Gastroesophageal sphincter (tissue), 4 donors: ENCODE measurements around the gene TSHZ2. TPM values are rescaled to one million over a fixed set of nuclear protein-coding genes. Genes with fewer than 3 reads are reported as not detected.

ENCODE experiments used
- ATAC-seq: fragments of 150-250 bp; one replicate; pipeline ENCODE4 v1.9.1; 2016; ENCODE audit warnings: mild to moderate bottlenecking, moderate library complexity
- H3K27ac ChIP-seq, 4 donors: fragments of 200-600 bp; sonication (generic) in 3 of 4; 1 replicate in 3 of 4; 2 replicates in 1 of 4; pipeline ENCODE4 v1.5.1; 2016 to 2019
- H3K27me3 ChIP-seq: fragments of 200-600 bp; sonication (generic); one replicate; pipeline ENCODE4 v1.5.1; 2019
- H3K36me3 ChIP-seq, 2 donors: fragments of 200-600 bp; sonication (generic); one replicate each; pipeline ENCODE4 v1.5.1; 2019; ENCODE audit warnings: control low read depth in 1 of 2
- H3K4me1 ChIP-seq, 3 donors: fragments of 200-600 bp; sonication (generic); 1 replicate in 2 of 3; 2 replicates in 1 of 3; pipeline ENCODE4 v1.5.1; 2016 to 2019; ENCODE audit warnings: control low read depth in 2 of 3
- H3K4me3 ChIP-seq, 2 donors: fragments of 200-600 bp; sonication (generic); one replicate each; pipeline ENCODE4 v1.5.1; 2019; ENCODE audit warnings: mild to moderate bottlenecking in 1 of 2, moderate library complexity in 1 of 2
- H3K9me3 ChIP-seq, 3 donors: fragments of 200-600 bp; sonication (generic); one replicate each; pipeline ENCODE4 v1.5.1; 2017 to 2019; ENCODE audit warnings: control low read depth in 2 of 3
- CTCF ChIP-seq, 4 experiments: fragments of 200-600 bp in 2 of 4; fragments of 450-650 bp in 2 of 4; sonication (generic) in 1 of 4; IDR thresholded peaks; one replicate each; pipeline ENCODE4 v1.5.1; 2017 to 2019; ENCODE audit warnings: antibody characterized with exemption in 4 of 4, mild to moderate bottlenecking in 2 of 4, moderate library complexity in 2 of 4
- EP300 ChIP-seq: sonication (generic); formaldehyde crosslinking; IDR thresholded peaks from one replicate; pipeline ENCODE4 v1.6.1; 2017; ENCODE audit warnings: antibody characterized with exemption, mild to moderate bottlenecking
- POLR2A ChIP-seq, 2 donors: fragments of 450-650 bp; IDR thresholded peaks; one replicate each; pipeline ENCODE4 v1.6.1; 2017; ENCODE audit warnings: antibody characterized with exemption in 2 of 2, mild to moderate bottlenecking in 2 of 2, moderate library complexity in 1 of 2
- POLR2AphosphoS5 ChIP-seq: sonication (generic); formaldehyde crosslinking; IDR thresholded peaks from one replicate; pipeline ENCODE4 v1.6.1; 2017; ENCODE audit warnings: antibody characterized with exemption
- WGBS, 2 donors: methylation state at CpG; one replicate each; pipeline ENCODE4 v1.1.5; 2018; ENCODE audit warnings: low coverage in 1 of 2; 5-methylcytosine and 5-hydroxymethylcytosine counted together
- total RNA-seq, 4 donors: library from RNA; depleted of rRNA; stranded (reverse); fragments of >200 nt; gene quantifications; one replicate each; pipeline ENCODE4 v1.1.0, GENCODE V29; 2016

Gene TSHZ2
- total RNA-seq, 4 donors from 2014 or later, result 9.9 to 21.3 (median 12.2) TPM

- H3K27me3 ChIP-seq, result no peaks in the 10 kb centered on the region
- TF ChIP-seq CTCF (IDR thresholded peaks at IDR 0.05) (no peak), POLR2A (IDR thresholded peaks at IDR 0.05) (no peak)
- ATAC-seq, result no peak
- no peak overlapping the region for H3K4me3 ChIP-seq
- H3K4me1 ChIP-seq, result peaks cover 0 to 13% (median 9%) of the 10 kb centered on the region in 3 donors
- H3K9me3 ChIP-seq, result no peaks in the 10 kb centered on the region
- peak overlapping the region in 1 of 4 donors; percentile 33 for H3K27ac ChIP-seq
- no peaks in the 10 kb centered on the region for H3K36me3 ChIP-seq
- 35 to 41% methylated on average over 6 of the region's 6 CpGs for WGBS, 2 donors
Measured at GRCh38 chr20:53079261-53079691, 107.1 kb downstream of the TSHZ2 start.

DNA sequence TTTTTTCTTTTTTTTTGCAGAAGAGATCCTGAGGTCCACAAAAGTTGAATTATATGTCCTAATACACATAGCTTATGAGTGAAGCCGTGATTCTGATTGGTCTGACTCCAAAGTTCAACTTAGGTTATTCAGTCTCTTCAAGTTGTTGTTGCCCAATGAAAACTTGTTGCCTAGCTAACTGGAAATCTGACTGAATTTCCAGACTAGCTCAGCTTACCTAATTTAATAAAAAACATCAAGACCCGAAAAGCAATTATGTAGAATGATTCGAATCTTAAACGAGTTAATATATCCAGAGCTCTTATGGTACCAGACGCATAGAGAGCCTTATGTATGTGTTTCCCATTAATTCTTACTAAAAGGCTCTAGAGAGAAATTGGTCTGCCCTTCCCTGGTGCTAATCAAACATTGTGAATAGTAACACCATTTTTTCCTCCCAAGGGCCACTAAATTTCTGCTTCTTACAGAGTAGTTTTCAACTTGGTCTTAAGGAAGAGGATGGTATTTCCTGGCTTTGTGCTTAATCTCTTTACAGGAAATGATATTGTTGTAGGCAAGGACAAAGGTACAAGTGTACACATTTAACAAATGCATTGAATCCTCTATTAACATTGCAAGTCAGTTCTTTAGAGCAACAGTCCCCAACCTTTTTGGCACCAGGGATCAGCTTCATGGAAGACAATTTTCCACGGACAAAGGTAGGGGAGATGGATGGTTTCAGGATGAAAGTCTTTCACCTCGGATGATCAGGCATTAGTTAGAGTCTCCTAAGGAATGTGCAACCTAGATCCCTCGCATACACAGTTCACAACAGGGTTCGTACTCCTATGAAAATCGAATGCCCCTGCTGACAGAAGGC is 107.9 kb downstream of the TSHZ2 start:
- TF ChIP-seq POLR2AphosphoS5, result no peak
- TF ChIP-seq EP300, result no peak
- no peak for TF ChIP-seq POLR2A (IDR thresholded peaks at IDR 0.05)
- no peak for TF ChIP-seq CTCF (IDR thresholded peaks at IDR 0.05)
- H3K27me3 ChIP-seq, result no peaks in the 10 kb centered on the region
- H3K36me3 ChIP-seq, result no peaks in the 10 kb centered on the region
- WGBS, 2 donors, result 82 to 91% methylated on average over 10 of the region's 10 CpGs
- no peaks in the 10 kb centered on the region for H3K9me3 ChIP-seq
- no peak for ATAC-seq
- H3K27ac ChIP-seq, result peak overlapping the region in 2 of 4 donors; percentile 35 to 50
- H3K4me1 ChIP-seq, result peaks cover 0 to 13% (median 9%) of the 10 kb centered on the region in 3 donors
- no peak overlapping the region for H3K4me3 ChIP-seq

- 78 to 97% methylated on average over 2 to 9 of the region's 9 CpGs for WGBS, 2 donors
- no peak for ATAC-seq
- no peaks in the 10 kb centered on the region for H3K36me3 ChIP-seq
- peak overlapping the region in 2 of 4 donors; percentile 35 to 48 for H3K27ac ChIP-seq
- TF ChIP-seq POLR2A (IDR thresholded peaks at IDR 0.05), result no peak
- no peak for TF ChIP-seq POLR2AphosphoS5
- TF ChIP-seq CTCF (IDR thresholded peaks at IDR 0.05), result no peak
- TF ChIP-seq EP300, result no peak
- H3K9me3 ChIP-seq, result no peaks in the 10 kb centered on the region
- no peak overlapping the region for H3K4me3 ChIP-seq
- H3K4me1 ChIP-seq, result peaks cover 0 to 13% (median 6%) of the 10 kb centered on the region in 3 donors
- no peaks in the 10 kb centered on the region for H3K27me3 ChIP-seq
Measured at GRCh38 chr20:53080687-53080962, 108.5 kb downstream of the TSHZ2 start.

DNA sequence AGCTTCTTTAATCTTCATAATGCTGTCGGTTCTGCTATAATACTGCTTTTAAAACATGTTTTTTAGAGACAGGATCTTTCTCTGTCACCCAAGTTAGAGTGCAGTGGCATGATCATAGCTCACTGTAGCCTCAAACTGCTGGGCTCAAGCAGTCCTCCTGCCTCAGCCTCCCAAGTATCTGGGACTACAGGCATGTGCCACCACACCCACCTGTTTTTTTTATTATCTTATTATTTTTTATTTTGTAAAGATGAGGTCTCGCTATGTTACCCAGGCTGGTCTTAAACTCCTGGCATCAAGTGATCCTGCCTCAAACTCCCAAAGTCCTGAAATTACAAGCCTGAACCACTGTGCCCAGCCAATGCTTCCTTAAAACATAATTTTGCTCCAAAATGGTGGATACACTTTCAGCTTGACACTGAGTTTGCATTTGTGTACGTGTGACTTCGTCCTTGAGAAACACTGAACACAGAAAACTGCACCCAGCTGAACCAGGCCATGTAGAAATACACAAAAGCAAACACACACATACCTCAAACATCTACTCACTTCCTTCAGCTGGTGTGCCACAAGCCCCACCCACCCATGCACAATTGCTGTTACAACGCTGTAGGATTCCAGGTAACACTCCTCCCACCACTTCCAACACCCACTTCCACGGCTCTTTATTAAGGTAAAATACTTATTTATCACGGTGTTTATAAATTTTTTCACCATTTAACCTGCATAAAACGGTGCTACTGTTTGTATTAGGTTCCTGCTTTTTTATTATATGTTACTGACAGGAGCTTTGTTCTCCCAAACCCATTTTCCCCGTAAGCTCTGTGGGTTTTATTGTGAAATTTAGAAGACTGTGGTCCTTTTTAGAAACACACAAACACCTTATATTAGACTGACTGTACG is 109.1 kb downstream of the TSHZ2 start:
- no peak for ATAC-seq
- no peaks in the 10 kb centered on the region for H3K27me3 ChIP-seq
- TF ChIP-seq CTCF (IDR thresholded peaks at IDR 0.05) (no peak), POLR2AphosphoS5 (no peak), EP300 (no peak), POLR2A (IDR thresholded peaks at IDR 0.05) (no peak)
- peak overlapping the region in 2 of 4 donors; percentile 35 to 48 for H3K27ac ChIP-seq
- no peaks in the 10 kb centered on the region for H3K9me3 ChIP-seq
- H3K4me3 ChIP-seq, result no peak overlapping the region
- H3K4me1 ChIP-seq, result peaks cover 0 to 13% (median 6%) of the 10 kb centered on the region in 3 donors
- WGBS, 2 donors, result 82 to 92% methylated on average over 7 to 10 of the region's 10 CpGs
- H3K36me3 ChIP-seq, result no peaks in the 10 kb centered on the region
